Osteocyte (in vitro differentiated cells): ENCODE data around the gene SPATA1. TPM values are rescaled to one million over a fixed set of nuclear protein-coding genes. Genes with fewer than 3 reads are reported as not detected.

Experiments
- DNase-seq: peaks from one replicate; pipeline ENCODE4 v3.0.0; 2021; ENCODE audit warnings: mixed read lengths; ENCODE audit not compliant: unreplicated experiment; ENCODE audit errors: extremely low spot score
- H3K27ac Mint-ChIP-seq: one replicate; pipeline ENCODE4 v1.8.0; 2021; ENCODE audit warnings: mild to moderate bottlenecking, mixed read lengths; ENCODE audit not compliant: unreplicated experiment
- H3K27me3 Mint-ChIP-seq: one replicate; pipeline ENCODE4 v1.8.0; 2021; ENCODE audit warnings: mixed read lengths; ENCODE audit not compliant: unreplicated experiment
- H3K36me3 Mint-ChIP-seq: one replicate; pipeline ENCODE4 v1.8.0; 2021; ENCODE audit warnings: mixed read lengths; ENCODE audit not compliant: unreplicated experiment
- H3K4me1 Mint-ChIP-seq: one replicate; pipeline ENCODE4 v1.8.0; 2021; ENCODE audit warnings: mixed read lengths; ENCODE audit not compliant: unreplicated experiment
- H3K4me3 Mint-ChIP-seq: one replicate; pipeline ENCODE4 v1.8.0; 2021; ENCODE audit warnings: mild to moderate bottlenecking, moderate library complexity, mixed read lengths; ENCODE audit not compliant: unreplicated experiment
- H3K9me3 Mint-ChIP-seq: one replicate; pipeline ENCODE4 v1.8.0; 2021; ENCODE audit warnings: mixed read lengths; ENCODE audit not compliant: unreplicated experiment
- CTCF ChIP-seq: fragments of 200-600 bp; sonication (generic); IDR thresholded peaks from 2 replicates; pipeline ENCODE4 v1.5.0; 2021; ENCODE audit warnings: antibody characterized with exemption, mild to moderate bottlenecking, moderate library complexity
- total RNA-seq: library from RNA; stranded (reverse); gene quantifications from 2 replicates; pipeline ENCODE4 v1.2.1, GENCODE V29; 2021

Gene SPATA1
- total RNA-seq, 1 donor from 2014 or later = 1.7 TPM

DNA sequence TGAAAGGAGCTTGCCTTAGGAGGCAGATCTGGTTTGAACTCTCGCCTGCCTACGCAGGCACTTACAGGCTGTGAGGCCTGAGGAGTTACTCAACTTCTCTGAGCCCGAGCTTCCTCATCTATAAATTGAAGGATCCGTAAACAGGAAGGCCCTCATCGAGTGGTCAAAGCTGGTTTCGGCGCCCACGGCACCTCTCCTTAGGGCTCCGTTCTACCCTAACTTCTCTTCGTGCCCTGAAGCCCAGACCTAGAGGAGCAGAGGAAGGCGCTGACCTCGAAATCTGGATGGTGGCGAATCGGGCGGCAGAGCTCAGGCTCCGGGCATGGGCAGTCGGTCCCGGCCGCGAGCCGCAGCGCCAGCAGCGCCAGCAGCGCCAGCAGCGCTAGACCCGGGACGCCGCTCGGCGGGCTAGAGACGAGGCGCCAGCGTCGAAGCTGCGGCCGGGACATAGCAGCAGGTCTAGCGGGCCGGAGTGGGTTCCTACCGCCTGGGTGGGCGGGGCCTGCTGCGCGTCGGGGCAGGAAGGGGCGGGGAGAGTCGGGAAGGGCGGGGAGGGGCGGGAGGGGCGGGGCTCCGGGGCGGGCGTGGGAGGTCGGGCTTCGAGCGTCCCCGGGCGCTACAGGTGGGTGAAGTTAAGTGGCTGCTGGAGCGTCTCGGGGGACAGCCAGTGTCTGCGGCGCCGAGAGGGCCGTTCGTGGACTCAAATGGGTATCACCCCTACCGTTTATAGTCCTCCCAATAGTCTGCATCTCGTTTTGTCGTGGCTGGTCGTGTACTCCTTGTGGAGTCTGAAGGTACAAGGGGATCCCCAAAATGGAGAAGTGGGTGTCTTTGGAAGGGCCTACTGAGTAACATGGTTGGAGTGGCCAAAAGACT is 68.0 kb downstream of the SPATA1 start, which contains the start of gene CTBS:
CTBS (minus strand) TSS at position 474 of the 876 bp plus-strand sequence; CDS start at position 449, 25 bp downstream.
- peak within 1 kb of the TSS; percentile 99 for H3K27ac Mint-ChIP-seq
- TF ChIP-seq CTCF = no peak
- H3K9me3 Mint-ChIP-seq = no peaks in the 10 kb centered on the region
- H3K27me3 Mint-ChIP-seq = no peaks in the 10 kb centered on the region
- H3K36me3 Mint-ChIP-seq = peaks cover 16% of the 10 kb centered on the region
- H3K4me3 Mint-ChIP-seq = peak within 1 kb of the TSS; percentile 93
- DNase-seq = peak; percentile 95
- H3K4me1 Mint-ChIP-seq = peaks cover 28% of the 10 kb centered on the region

DNA sequence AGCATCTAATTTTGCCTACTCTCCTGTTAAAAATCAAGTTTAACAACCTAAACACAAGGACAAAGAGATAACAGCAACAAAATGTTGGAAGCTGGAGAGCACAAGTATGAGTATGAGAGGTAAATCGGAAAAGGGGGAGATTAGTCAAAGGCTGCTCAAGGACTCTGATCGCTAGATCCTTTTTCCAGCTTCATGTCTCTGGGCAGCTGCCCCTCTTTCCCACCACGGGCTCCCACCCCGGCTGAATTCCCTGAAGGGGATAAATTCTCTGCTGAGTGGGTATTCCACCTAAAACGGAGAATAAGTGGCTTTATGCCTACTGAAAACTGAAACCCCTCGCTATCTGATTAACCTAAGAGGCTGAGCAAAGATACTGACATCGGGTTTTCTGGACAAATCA is 68.8 kb downstream of the SPATA1 start:
- H3K4me3 Mint-ChIP-seq = peak overlapping the region; percentile 93
- H3K9me3 Mint-ChIP-seq = no peaks in the 10 kb centered on the region
- H3K27ac Mint-ChIP-seq = peak overlapping the region; percentile 79
- no peaks in the 10 kb centered on the region for H3K27me3 Mint-ChIP-seq
- no peak for DNase-seq
- H3K36me3 Mint-ChIP-seq = peaks cover 12% of the 10 kb centered on the region
- no peak for TF ChIP-seq CTCF
- H3K4me1 Mint-ChIP-seq = peaks cover 28% of the 10 kb centered on the region

- Mint-ChIP-seq H3K36me3 (no peaks in the 10 kb centered on the region), H3K4me1 (peaks cover 21% of the 10 kb centered on the region), H3K4me3 (no peak overlapping the region), H3K9me3 (no peaks in the 10 kb centered on the region), H3K27ac (no peak overlapping the region), H3K27me3 (no peaks in the 10 kb centered on the region)
- no peak for DNase-seq
- TF ChIP-seq CTCF = no peak
These were observed 75.5 kb downstream of the SPATA1 start for GRCh38 chr1:84581648-84582047.

DNA sequence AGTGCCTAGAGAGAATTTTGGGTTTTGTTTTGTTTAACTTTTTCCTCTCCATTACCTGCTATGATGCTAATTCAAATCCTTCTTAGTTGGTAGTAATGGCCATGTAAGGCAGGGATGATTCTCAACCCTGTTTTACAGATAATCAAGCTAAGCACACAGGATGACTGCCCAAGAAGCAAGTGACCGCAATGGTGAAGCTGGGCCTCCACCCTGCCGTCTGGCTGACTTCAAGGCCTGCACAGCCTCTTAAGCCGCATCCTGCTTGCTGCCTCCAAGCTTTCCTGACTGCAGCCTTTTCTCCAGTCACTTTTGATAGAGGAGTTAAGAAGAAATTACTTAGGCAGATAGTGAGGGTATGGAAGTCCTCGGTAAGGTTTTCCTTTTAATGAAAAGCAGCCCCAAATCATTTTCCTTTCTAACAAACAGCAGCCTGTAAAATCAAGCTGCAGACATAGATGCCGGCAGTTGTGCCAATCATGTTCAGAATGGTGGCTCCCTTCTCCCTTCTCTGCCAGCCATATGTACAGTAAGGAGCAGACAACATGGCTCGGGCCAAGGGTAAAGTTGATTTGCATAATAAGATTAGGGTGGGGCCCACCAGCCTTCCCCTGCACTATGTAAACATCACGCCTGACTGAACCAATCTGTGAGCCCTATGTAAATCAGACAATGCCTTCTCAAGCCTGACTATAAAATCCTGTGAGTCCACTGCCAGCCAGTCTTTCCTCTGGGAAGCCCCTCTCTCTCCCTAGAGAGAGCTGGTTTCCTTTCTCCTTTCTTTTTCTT is 76.8 kb downstream of the SPATA1 start:
- Mint-ChIP-seq H3K27me3 (no peaks in the 10 kb centered on the region), H3K36me3 (no peaks in the 10 kb centered on the region), H3K9me3 (no peaks in the 10 kb centered on the region), H3K4me3 (peak overlapping the region; percentile 51), H3K4me1 (peaks cover 21% of the 10 kb centered on the region), H3K27ac (peak overlapping the region; percentile 83)
- TF ChIP-seq CTCF = no peak
- no peak for DNase-seq

- Mint-ChIP-seq H3K4me3 (peak overlapping the region; percentile 51), H3K4me1 (peaks cover 21% of the 10 kb centered on the region), H3K27me3 (no peaks in the 10 kb centered on the region), H3K36me3 (no peaks in the 10 kb centered on the region), H3K9me3 (no peaks in the 10 kb centered on the region), H3K27ac (peak overlapping the region; percentile 83)
- no peak for DNase-seq
- no peak for TF ChIP-seq CTCF
These were observed 77.5 kb downstream of the SPATA1 start for GRCh38 chr1:84583648-84584047.
